Right lobe of liver (tissue), 4 donors: ENCODE results near the gene RASSF1.

Source experiments
- CTCF ChIP-seq, 4 donors: fragments of 200-600 bp in 3 of 4; fragments of 450-650 bp in 1 of 4; IDR thresholded peaks; one replicate each; pipeline versions ENCODE4 v1.5.1 to v1.8.0; 2016 to 2022; ENCODE audit warnings: antibody characterized with exemption in 4 of 4, mild to moderate bottlenecking in 2 of 4
- POLR2A ChIP-seq: fragments of 450-650 bp; IDR thresholded peaks from one replicate; pipeline ENCODE4 v1.6.1; 2017; ENCODE audit warnings: antibody characterized with exemption, mild to moderate bottlenecking
- donor health status: DM: no; HTN: no; CAD: no.
- donor health status: DM: no; HTN: no; CAD: no.
- donor health status: DM: no; HTN: yes; CAD: no.

- no peak for TF ChIP-seq CTCF (IDR thresholded peaks at IDR 0.05)
- no peak for TF ChIP-seq POLR2A
These were observed 14.2 kb upstream of the RASSF1 start for GRCh38 chr3:50354850-50355249.
